ENCODE measurements around the gene STAC3. TPM values are rescaled to one million over a fixed set of nuclear protein-coding genes. Genes with fewer than 3 reads are reported as not detected.
"Not testable (repeated sequence)": the region's sequence is repeated elsewhere in the genome, so short reads cannot be mapped to it uniquely, and the experiment has no call there.

The STAC3 gene
- polyA plus RNA-seq (2013, experiment 1 of 2): 0.61 TPM
- polyA plus RNA-seq (2013, experiment 2 of 2): 0.21 TPM

DNA sequence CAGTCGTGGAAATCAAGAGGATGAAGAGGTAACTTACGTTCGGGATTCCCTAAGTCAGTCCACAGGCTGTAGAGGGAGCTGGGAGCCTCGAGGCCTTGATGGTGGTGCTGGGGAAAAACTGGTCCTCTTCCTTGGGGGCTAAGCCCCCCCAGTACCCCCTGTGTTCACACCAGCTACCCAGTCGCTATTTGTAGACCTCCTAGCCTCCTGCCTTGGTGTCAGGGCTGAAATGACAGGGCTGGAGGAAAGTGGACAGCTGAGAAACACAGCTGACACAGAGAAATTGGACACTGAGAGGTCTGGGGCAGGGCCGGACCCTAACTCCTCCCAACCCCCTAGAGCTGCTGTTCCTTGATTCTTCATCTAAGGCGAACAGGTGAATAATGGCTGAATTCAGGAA, at the start of gene STAC3:
Gene STAC3, minus strand, starts transcription at position 232 of the 400 bp plus-strand sequence. CDS start 1,551 bp downstream, outside the sequence.
- H3K18ac ChIP-seq (ENCODE audit: low read depth in 1 of 2, low read length in 2 of 2): no peak within 1 kb of the TSS
- H3K9me3 ChIP-seq (ENCODE audit: control insufficient read depth, low read length): no peaks in the 10 kb centered on the region
- no peak within 1 kb of the TSS for H2AFZ ChIP-seq (ENCODE audit: low read depth, low read length)
- no peak for DNase-seq
- no peak within 1 kb of the TSS for H3K4ac ChIP-seq (ENCODE audit: low read depth in 1 of 2, low read length in 2 of 2)
- H3K4me2 ChIP-seq (ENCODE audit: low read length, poor library complexity, severe bottlenecking): no peak within 1 kb of the TSS
- WGBS: 87% methylated on average over 5 of the region's 7 CpGs
- H3K23ac ChIP-seq (ENCODE audit: low read length in 2 of 2): no peak within 1 kb of the TSS
- peaks cover 9 to 23% of the 10 kb centered on the region in 2 experiments for H3K36me3 ChIP-seq (ENCODE audit: control insufficient read depth in 1 of 2, insufficient read depth in 2 of 2, low read depth in 1 of 2, low read length in 2 of 2)
- no peaks in the 10 kb centered on the region for H3K79me1 ChIP-seq (replicated peaks; ENCODE audit: low read length, poor library complexity, severe bottlenecking)
- no peak within 1 kb of the TSS for H3K14ac ChIP-seq (ENCODE audit: low read length in 2 of 2)
- H2BK15ac ChIP-seq (ENCODE audit: low read depth, poor library complexity, severe bottlenecking): no peak within 1 kb of the TSS
- H2BK120ac ChIP-seq (ENCODE audit: low read depth, low read length): no peak within 1 kb of the TSS
- no peak within 1 kb of the TSS for H3K27ac ChIP-seq (ENCODE audit: low read length, poor library complexity, severe bottlenecking)
- no peak within 1 kb of the TSS for H4K8ac ChIP-seq (ENCODE audit: low read length)
- H4K91ac ChIP-seq (ENCODE audit: low read length): no peak within 1 kb of the TSS
- no peaks in the 10 kb centered on the region for H3K4me1 ChIP-seq (ENCODE audit: control insufficient read depth, insufficient read depth, low read depth, low read length)
- no peak within 1 kb of the TSS for H2BK12ac ChIP-seq (ENCODE audit: low read length in 2 of 2)
- no peak within 1 kb of the TSS for H3K4me3 ChIP-seq (ENCODE audit: insufficient read depth in 1 of 2, low read depth in 1 of 2, low read length in 2 of 2)
- H3K27me3 ChIP-seq (ENCODE audit: control insufficient read depth in 1 of 2, insufficient read depth in 1 of 2, low read length in 2 of 2): no peaks in the 10 kb centered on the region
- no peak within 1 kb of the TSS for H2AK5ac ChIP-seq (ENCODE audit: low read length, severe bottlenecking)
- no peak within 1 kb of the TSS for H2BK5ac ChIP-seq (ENCODE audit: low read depth, low read length, poor library complexity, severe bottlenecking)
- H3K9ac ChIP-seq (ENCODE audit: low read length): no peak within 1 kb of the TSS

GRCh38 chr12:57299514-57300016, 48.6 kb upstream of the STAC3 start:
- Histone ChIP-seq H4K8ac (ENCODE audit: low read length) (no peak overlapping the region), H2AK5ac (ENCODE audit: low read length, severe bottlenecking) (no peak overlapping the region), H2AFZ (ENCODE audit: low read depth, low read length) (no peak overlapping the region), H3K14ac (ENCODE audit: low read length in 2 of 2) (no peak overlapping the region), H3K36me3 (ENCODE audit: control insufficient read depth in 1 of 2, insufficient read depth in 2 of 2, low read depth in 1 of 2, low read length in 2 of 2) (peaks cover 11 to 88% of the 10 kb centered on the region in 2 experiments), H3K27me3 (ENCODE audit: control insufficient read depth in 1 of 2, insufficient read depth in 1 of 2, low read length in 2 of 2) (no peaks in the 10 kb centered on the region), H2BK12ac (ENCODE audit: low read length in 2 of 2) (no peak overlapping the region), H2BK5ac (ENCODE audit: low read depth, low read length, poor library complexity, severe bottlenecking) (no peak overlapping the region), H4K91ac (ENCODE audit: low read length) (no peak overlapping the region), H3K9me3 (ENCODE audit: control insufficient read depth, low read length) (no peaks in the 10 kb centered on the region), H3K9ac (ENCODE audit: low read length) (no peak overlapping the region), H3K4me1 (ENCODE audit: control insufficient read depth, insufficient read depth, low read depth, low read length) (no peaks in the 10 kb centered on the region), H3K79me1 (replicated peaks; ENCODE audit: low read length, poor library complexity, severe bottlenecking) (peaks cover 2% of the 10 kb centered on the region), H3K18ac (ENCODE audit: low read depth in 1 of 2, low read length in 2 of 2) (no peak overlapping the region), H3K4me2 (ENCODE audit: low read length, poor library complexity, severe bottlenecking) (no peak overlapping the region), H3K4me3 (ENCODE audit: insufficient read depth in 1 of 2, low read depth in 1 of 2, low read length in 2 of 2) (no peak overlapping the region), H2BK15ac (ENCODE audit: low read depth, poor library complexity, severe bottlenecking) (no peak overlapping the region), H3K23ac (ENCODE audit: low read length in 2 of 2) (no peak overlapping the region), H3K27ac (ENCODE audit: low read length, poor library complexity, severe bottlenecking) (no peak overlapping the region), H2BK120ac (ENCODE audit: low read depth, low read length) (no peak overlapping the region), H3K4ac (ENCODE audit: low read depth in 1 of 2, low read length in 2 of 2) (no peak overlapping the region)
- WGBS: 73% methylated on average over 1 of the region's 1 CpG
- DNase-seq: no peak

- WGBS: 95% methylated on average over 2 of the region's 4 CpGs
- no peak overlapping the region for H2AFZ ChIP-seq (ENCODE audit: low read depth, low read length)
- H4K8ac ChIP-seq (ENCODE audit: low read length): no peak overlapping the region
- H3K79me1 ChIP-seq (replicated peaks; ENCODE audit: low read length, poor library complexity, severe bottlenecking): peaks cover 2% of the 10 kb centered on the region
- H3K9ac ChIP-seq (ENCODE audit: low read length): no peak overlapping the region
- H2BK120ac ChIP-seq (ENCODE audit: low read depth, low read length): no peak overlapping the region
- no peak overlapping the region for H3K4me2 ChIP-seq (ENCODE audit: low read length, poor library complexity, severe bottlenecking)
- no peaks in the 10 kb centered on the region for H3K4me1 ChIP-seq (ENCODE audit: control insufficient read depth, insufficient read depth, low read depth, low read length)
- H2AK5ac ChIP-seq (ENCODE audit: low read length, severe bottlenecking): no peak overlapping the region
- no peak overlapping the region for H4K91ac ChIP-seq (ENCODE audit: low read length)
- H3K4me3 ChIP-seq (ENCODE audit: insufficient read depth in 1 of 2, low read depth in 1 of 2, low read length in 2 of 2): no peak overlapping the region
- no peak overlapping the region for H3K18ac ChIP-seq (ENCODE audit: low read depth in 1 of 2, low read length in 2 of 2)
- H3K23ac ChIP-seq (ENCODE audit: low read length in 2 of 2): no peak overlapping the region
- H2BK5ac ChIP-seq (ENCODE audit: low read depth, low read length, poor library complexity, severe bottlenecking): no peak overlapping the region
- peaks cover 4 to 90% of the 10 kb centered on the region in 2 experiments for H3K36me3 ChIP-seq (ENCODE audit: control insufficient read depth in 1 of 2, insufficient read depth in 2 of 2, low read depth in 1 of 2, low read length in 2 of 2)
- no peak for DNase-seq
- no peak overlapping the region for H3K27ac ChIP-seq (ENCODE audit: low read length, poor library complexity, severe bottlenecking)
- no peak overlapping the region for H3K14ac ChIP-seq (ENCODE audit: low read length in 2 of 2)
- H2BK15ac ChIP-seq (ENCODE audit: low read depth, poor library complexity, severe bottlenecking): no peak overlapping the region
- no peaks in the 10 kb centered on the region for H3K27me3 ChIP-seq (ENCODE audit: control insufficient read depth in 1 of 2, insufficient read depth in 1 of 2, low read length in 2 of 2)
- no peak overlapping the region for H3K4ac ChIP-seq (ENCODE audit: low read depth in 1 of 2, low read length in 2 of 2)
- H2BK12ac ChIP-seq (ENCODE audit: low read length in 2 of 2): no peak overlapping the region
- H3K9me3 ChIP-seq (ENCODE audit: control insufficient read depth, low read length): no peaks in the 10 kb centered on the region
These were observed 45.3 kb upstream of the STAC3 start for GRCh38 chr12:57296291-57296690.

DNA sequence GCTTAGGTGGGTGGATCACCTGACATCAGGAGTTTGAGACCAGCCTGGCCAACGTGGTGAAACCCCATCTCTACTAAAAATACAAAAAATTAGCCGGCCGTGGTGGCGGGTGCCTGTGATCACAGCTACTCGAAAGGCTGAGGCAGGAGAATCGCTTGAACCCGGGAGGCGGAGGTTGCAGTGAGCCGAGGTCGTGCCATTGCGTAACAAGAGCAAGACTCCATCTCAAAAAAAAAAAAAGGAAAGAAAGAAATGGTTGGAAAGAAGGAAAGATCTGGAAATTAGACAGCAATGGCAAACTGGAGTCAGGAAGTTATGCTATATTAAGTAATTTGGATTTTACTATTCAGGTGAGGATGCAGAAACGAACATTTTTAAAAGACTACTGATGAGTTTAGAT, 31.1 kb upstream of the STAC3 start:
- 98% methylated on average over 11 of the region's 12 CpGs for WGBS
- not testable (repeated sequence) for H3K23ac ChIP-seq (ENCODE audit: low read length in 2 of 2); H3K9ac ChIP-seq (ENCODE audit: low read length); H2BK120ac ChIP-seq (ENCODE audit: low read depth, low read length); H2AK5ac ChIP-seq (ENCODE audit: low read length, severe bottlenecking); H2BK12ac ChIP-seq (ENCODE audit: low read length in 2 of 2); H3K4ac ChIP-seq (ENCODE audit: low read depth in 1 of 2, low read length in 2 of 2); H4K8ac ChIP-seq (ENCODE audit: low read length); H2BK15ac ChIP-seq (ENCODE audit: low read depth, poor library complexity, severe bottlenecking); H3K14ac ChIP-seq (ENCODE audit: low read length in 2 of 2); H3K4me2 ChIP-seq (ENCODE audit: low read length, poor library complexity, severe bottlenecking); H3K27me3 ChIP-seq (ENCODE audit: control insufficient read depth in 1 of 2, insufficient read depth in 1 of 2, low read length in 2 of 2); H2AFZ ChIP-seq (ENCODE audit: low read depth, low read length); H3K27ac ChIP-seq (ENCODE audit: low read length, poor library complexity, severe bottlenecking); H4K91ac ChIP-seq (ENCODE audit: low read length); H2BK5ac ChIP-seq (ENCODE audit: low read depth, low read length, poor library complexity, severe bottlenecking); H3K79me1 ChIP-seq (replicated peaks; ENCODE audit: low read length, poor library complexity, severe bottlenecking); DNase-seq; H3K4me3 ChIP-seq (ENCODE audit: insufficient read depth in 1 of 2, low read depth in 1 of 2, low read length in 2 of 2); H3K18ac ChIP-seq (ENCODE audit: low read depth in 1 of 2, low read length in 2 of 2); H3K9me3 ChIP-seq (ENCODE audit: control insufficient read depth, low read length); H3K4me1 ChIP-seq (ENCODE audit: control insufficient read depth, insufficient read depth, low read depth, low read length)
- H3K36me3 ChIP-seq (ENCODE audit: control insufficient read depth in 1 of 2, insufficient read depth in 2 of 2, low read depth in 1 of 2, low read length in 2 of 2): peaks cover 12 to 69% of the 10 kb centered on the region in 2 experiments

Measured in mesenchymal stem cell (in vitro differentiated cells and primary cell).